Endothelial cell of umbilical vein (primary cell): ENCODE data around the gene POU2F3. TPM values are rescaled to one million over a fixed set of nuclear protein-coding genes. Genes with fewer than 3 reads are reported as not detected.

Experiments used
- BruUV-seq: library from RNA; stranded (reverse); fragments of 400-500 nt; replicated peaks from 2 replicates; lab custom pipeline; 2021; lab: Mats Ljungman, UMichigan
- CTCF ChIA-PET: fragments of 300-600, 350-600 bp; sonication (Branson Sonifier 250); formaldehyde crosslinking; loops from one replicate; lab custom pipeline; 2021; ENCODE audit warnings: antibody characterized with exemption, inconsistent platforms; lab: Charles Lee
- POLR2A ChIA-PET: fragments of 300-600, 350-600 bp; sonication (Branson Sonifier 250); formaldehyde crosslinking; loops from one replicate; lab custom pipeline; 2021; ENCODE audit warnings: antibody characterized with exemption, inconsistent platforms; lab: Charles Lee
- DNase-seq: peaks from one replicate; pipeline ENCODE4 v3.0.0-alpha.2; 2011; ENCODE audit warnings: low read depth, low spot score
- FAIRE-seq: peaks from 2 replicates; lab custom pipeline; 2011; peaks lifted over from hg19 to GRCh38; lab: Jason Lieb, UNC
- H2AFZ ChIP-seq: 2 replicates; pipeline ENCODE4 v1.6.0; 2012; ENCODE audit warnings: low read depth, low read length, control low read depth, inconsistent platforms
- H3K27ac ChIP-seq: 2 replicates; pipeline ENCODE4 v1.5.1; 2011; ENCODE audit warnings: low read depth, mild to moderate bottlenecking, control low read depth, low read length, moderate library complexity; ENCODE audit not compliant: insufficient read depth
- H3K27me3 ChIP-seq, 2 experiments: 2 replicates each; pipeline versions ENCODE4 v1.6.0 to v1.6.1; 2011; ENCODE audit warnings: low read length in 2 of 2, mixed read lengths in 1 of 2; ENCODE audit not compliant: control insufficient read depth in 2 of 2, insufficient read depth in 2 of 2
- H3K36me3 ChIP-seq, 2 experiments: 2 replicates in 1 of 2; 3 replicates in 1 of 2; pipeline ENCODE4 v1.5.1; 2011; ENCODE audit warnings: low read length in 2 of 2, mild to moderate bottlenecking in 1 of 2, moderate library complexity in 1 of 2; ENCODE audit not compliant: control insufficient read depth in 2 of 2, insufficient read depth in 2 of 2; ENCODE audit errors: extremely low read depth in 1 of 2
- H3K4me1 ChIP-seq: 3 replicates; pipeline ENCODE4 v1.5.1; 2011; ENCODE audit warnings: mild to moderate bottlenecking, low read length; ENCODE audit not compliant: control insufficient read depth, insufficient read depth; ENCODE audit errors: extremely low read depth
- H3K4me2 ChIP-seq: 2 replicates; pipeline ENCODE4 v1.6.1; 2011; ENCODE audit warnings: low read length, control low read depth, mixed read lengths; ENCODE audit not compliant: insufficient read depth
- H3K4me3 ChIP-seq, 3 experiments: fragments of 200-600 bp in 1 of 3; sonication (generic), shearing (Covaris generic) in 1 of 3; replicated peaks in 1 of 3; 2 replicates each; pipeline ENCODE4 v1.5.1; 2011 to 2016; ENCODE audit warnings: control low read depth in 3 of 3, low read length in 3 of 3, mild to moderate bottlenecking in 2 of 3, inconsistent platforms in 1 of 3, low read depth in 1 of 3, moderate library complexity in 1 of 3; ENCODE audit not compliant: insufficient read depth in 1 of 3
- H3K79me2 ChIP-seq: 2 replicates; pipeline ENCODE4 v1.6.0; 2012; ENCODE audit warnings: low read length, inconsistent platforms; ENCODE audit not compliant: control insufficient read depth, insufficient read depth
- H3K9ac ChIP-seq: replicated peaks from 2 replicates; pipeline ENCODE3; 2011; ENCODE audit warnings: low read length, control low read depth; ENCODE audit not compliant: insufficient read depth; ENCODE audit errors: extremely low read depth
- H3K9me1 ChIP-seq: replicated peaks from 3 replicates; pipeline ENCODE4 v1.6.0; 2011; ENCODE audit warnings: mild to moderate bottlenecking, low read length; ENCODE audit not compliant: control insufficient read depth, insufficient read depth; ENCODE audit errors: extremely low read depth
- H3K9me3 ChIP-seq: replicated peaks from 2 replicates; pipeline ENCODE4 v1.5.1; 2012; ENCODE audit warnings: low read length, inconsistent platforms; ENCODE audit not compliant: control insufficient read depth, insufficient read depth
- H4K20me1 ChIP-seq: replicated peaks from 2 replicates; pipeline ENCODE3; 2011; ENCODE audit warnings: mild to moderate bottlenecking, low read length; ENCODE audit not compliant: control insufficient read depth, insufficient read depth; ENCODE audit errors: extremely low read depth
- EZH2 ChIP-seq: IDR thresholded peaks from 2 replicates; pipeline ENCODE4 v1.6.1; 2012; ENCODE audit warnings: borderline replicate concordance, low read depth, mild to moderate bottlenecking, moderate library complexity, low read length, inconsistent platforms; ENCODE audit not compliant: severe bottlenecking
- FOS ChIP-seq: IDR thresholded peaks from 2 replicates; pipeline ENCODE4 v1.6.1; 2011; ENCODE audit warnings: mild to moderate bottlenecking, low read length, moderate library complexity, borderline replicate concordance; ENCODE audit not compliant: insufficient read depth
- GATA2 ChIP-seq: IDR thresholded peaks from 2 replicates; pipeline ENCODE4 v1.7.0; 2011; ENCODE audit warnings: low read depth, mild to moderate bottlenecking, moderate library complexity, mixed read lengths, low read length; ENCODE audit not compliant: insufficient read length, insufficient read depth
- JUN ChIP-seq: IDR thresholded peaks from 2 replicates; pipeline ENCODE4 v1.6.1; 2011; ENCODE audit warnings: borderline replicate concordance, low read depth; ENCODE audit not compliant: insufficient read length, insufficient read depth
- MAX ChIP-seq: IDR thresholded peaks from 2 replicates; pipeline ENCODE4 v1.6.1; 2011; ENCODE audit not compliant: insufficient read depth, insufficient read length
- MYC ChIP-seq: IDR thresholded peaks from one replicate; pipeline ENCODE4 v1.6.1; 2011; ENCODE audit warnings: mild to moderate bottlenecking, low read depth, low read length
- POLR2A ChIP-seq: IDR thresholded peaks from 2 replicates; pipeline ENCODE4 v1.6.1; 2012; ENCODE audit warnings: low read depth, mild to moderate bottlenecking, control low read depth, low read length
- POLR2AphosphoS5 ChIP-seq: IDR thresholded peaks from 2 replicates; pipeline ENCODE4 v1.6.1; 2012; ENCODE audit warnings: low read depth, mild to moderate bottlenecking, control low read depth, low read length, moderate library complexity; ENCODE audit not compliant: insufficient read depth
- dilution Hi-C: fragments of 300-500 bp; cut with MboI; formaldehyde crosslinking; loops from one replicate; pipeline ENCODE4 v1.15.0; 2019; ENCODE audit warnings: low sequenced_read_pairs; ENCODE audit not compliant: extremely low pct_ligation_motif_present
- intact Hi-C: fragments of 100-400 bp; cut with micrococcal nuclease; formaldehyde crosslinking; loops from one replicate; pipeline ENCODE4 v1.10.0; 2022
- polyA plus RNA-seq, 4 experiments: library from polyadenylated mRNA; depleted of rRNA in 3 of 4; stranded (reverse) in 3 of 4; unstranded in 1 of 4; fragments of >200 nt; gene quantifications; 2 replicates each; pipeline versions ENCODE4 v1.2.1 to v1.2.3, GENCODE V29; 2011 to 2012; ENCODE audit warnings: missing spikeins in 1 of 4
- total RNA-seq: library from RNA; stranded (reverse); gene quantifications from 2 replicates; pipeline ENCODE4 v1.2.3, GENCODE V29; 2021
- TF ChIP-seq, protein P1 (sequence below), 2 donors: IDR thresholded peaks; 1 replicate in 1 of 2; 2 replicates in 1 of 2; pipeline ENCODE4 v1.5.1; 2011; ENCODE audit warnings: low read length in 2 of 2, mild to moderate bottlenecking in 2 of 2, moderate library complexity in 2 of 2, control low read depth in 1 of 2, inconsistent platforms in 1 of 2, low read depth in 1 of 2; ENCODE audit not compliant: insufficient read depth in 1 of 2; ENCODE audit errors: extremely low read depth in 1 of 2

POU2F3 gene
- total and polyA plus RNA-seq, 2 donors (not counting 3 experiments of a cell fraction or from before 2014, with no cell fraction given) = 0.06 TPM; not detected in 1

- Histone ChIP-seq H3K36me3 (peaks cover 0 to 13% of the 10 kb centered on the region in 2 experiments), H3K27me3 (no peaks in the 10 kb centered on the region), H3K4me3 (no peak overlapping the region), H3K4me2 (no peak overlapping the region), H3K4me1 (peaks cover 32% of the 10 kb centered on the region), H4K20me1 (no peaks in the 10 kb centered on the region), H3K27ac (no peak overlapping the region), H3K9ac (no peak overlapping the region), H2AFZ (no peak overlapping the region), H3K9me1 (no peaks in the 10 kb centered on the region), H3K9me3 (no peaks in the 10 kb centered on the region), H3K79me2 (peaks cover 26% of the 10 kb centered on the region)
- intact Hi-C loops (loop anchor here (2.0 to 10.0 kb wide), 5 partner anchors 167 to 1861 kb away; partner anchors contain the start of gene SC5D), dilution Hi-C loops (no loop called here)
- ChIA-PET POLR2A (no interaction called here), CTCF (interaction anchor here (0.8 to 4.8 kb wide), 11 partner anchors 9 to 175 kb away, joined by 3 to 32 read pairs (median 7); partner anchors contain the start of gene TLCD5)
- FAIRE-seq (no peak), DNase-seq (no peak)
- BruUV-seq = no TSS peak
- no peak for TF ChIP-seq MYC
- TF ChIP-seq, protein P1, sequence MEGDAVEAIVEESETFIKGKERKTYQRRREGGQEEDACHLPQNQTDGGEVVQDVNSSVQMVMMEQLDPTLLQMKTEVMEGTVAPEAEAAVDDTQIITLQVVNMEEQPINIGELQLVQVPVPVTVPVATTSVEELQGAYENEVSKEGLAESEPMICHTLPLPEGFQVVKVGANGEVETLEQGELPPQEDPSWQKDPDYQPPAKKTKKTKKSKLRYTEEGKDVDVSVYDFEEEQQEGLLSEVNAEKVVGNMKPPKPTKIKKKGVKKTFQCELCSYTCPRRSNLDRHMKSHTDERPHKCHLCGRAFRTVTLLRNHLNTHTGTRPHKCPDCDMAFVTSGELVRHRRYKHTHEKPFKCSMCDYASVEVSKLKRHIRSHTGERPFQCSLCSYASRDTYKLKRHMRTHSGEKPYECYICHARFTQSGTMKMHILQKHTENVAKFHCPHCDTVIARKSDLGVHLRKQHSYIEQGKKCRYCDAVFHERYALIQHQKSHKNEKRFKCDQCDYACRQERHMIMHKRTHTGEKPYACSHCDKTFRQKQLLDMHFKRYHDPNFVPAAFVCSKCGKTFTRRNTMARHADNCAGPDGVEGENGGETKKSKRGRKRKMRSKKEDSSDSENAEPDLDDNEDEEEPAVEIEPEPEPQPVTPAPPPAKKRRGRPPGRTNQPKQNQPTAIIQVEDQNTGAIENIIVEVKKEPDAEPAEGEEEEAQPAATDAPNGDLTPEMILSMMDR (IDR thresholded peaks at IDR 0.05; ENCODE audit: extremely low read depth in 1 of 2, insufficient read depth in 1 of 2, low read depth in 1 of 2, low read length in 2 of 2) = no peak
- TF ChIP-seq POLR2A = no peak
- no peak for TF ChIP-seq MAX
- no peak for TF ChIP-seq POLR2AphosphoS5
- TF ChIP-seq GATA2 = no peak
- no peak for TF ChIP-seq EZH2
- no peak for TF ChIP-seq FOS
- TF ChIP-seq JUN = no peak
Measured at GRCh38 chr11:120333801-120334200, 93.9 kb downstream of the POU2F3 start.
